ENCODE measurements around the gene KAZN.

DNA sequence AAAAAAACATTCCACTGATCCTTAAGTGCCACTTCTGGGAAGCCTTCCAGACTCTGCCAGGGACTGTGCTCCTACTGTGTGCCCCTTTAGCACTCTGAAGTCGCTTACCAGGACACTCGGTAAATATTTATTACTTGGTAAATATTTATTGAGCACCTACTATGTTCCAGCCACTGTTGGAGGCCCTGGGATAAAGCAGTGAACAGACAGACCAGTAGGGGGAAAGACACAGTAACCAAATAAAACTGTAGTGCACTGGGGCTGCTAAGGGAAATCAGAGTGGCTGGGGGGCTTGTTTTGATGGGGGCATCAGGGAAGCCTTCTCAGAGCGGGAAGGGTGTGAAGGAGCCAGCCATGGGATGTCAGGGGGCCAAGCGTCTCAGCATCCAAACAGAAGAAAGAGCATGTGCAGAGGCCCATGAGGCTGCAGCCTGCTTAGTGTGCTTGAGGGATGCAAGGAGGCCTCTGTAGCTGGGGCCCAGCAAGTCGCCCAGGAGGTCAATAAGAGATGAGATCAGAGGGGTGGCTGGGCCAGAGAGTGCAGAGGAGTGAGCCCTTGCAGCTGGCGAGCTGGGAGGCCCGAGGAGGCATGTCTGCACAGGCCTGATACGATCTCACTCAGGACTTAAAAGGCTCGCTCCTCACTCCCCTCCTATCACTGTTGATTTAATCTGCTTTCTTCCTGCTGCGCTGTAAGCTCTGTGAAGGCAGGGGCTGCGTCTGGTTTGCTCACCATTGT lies 28.6 kb downstream of the KAZN start:
- TF ChIP-seq, protein P1, sequence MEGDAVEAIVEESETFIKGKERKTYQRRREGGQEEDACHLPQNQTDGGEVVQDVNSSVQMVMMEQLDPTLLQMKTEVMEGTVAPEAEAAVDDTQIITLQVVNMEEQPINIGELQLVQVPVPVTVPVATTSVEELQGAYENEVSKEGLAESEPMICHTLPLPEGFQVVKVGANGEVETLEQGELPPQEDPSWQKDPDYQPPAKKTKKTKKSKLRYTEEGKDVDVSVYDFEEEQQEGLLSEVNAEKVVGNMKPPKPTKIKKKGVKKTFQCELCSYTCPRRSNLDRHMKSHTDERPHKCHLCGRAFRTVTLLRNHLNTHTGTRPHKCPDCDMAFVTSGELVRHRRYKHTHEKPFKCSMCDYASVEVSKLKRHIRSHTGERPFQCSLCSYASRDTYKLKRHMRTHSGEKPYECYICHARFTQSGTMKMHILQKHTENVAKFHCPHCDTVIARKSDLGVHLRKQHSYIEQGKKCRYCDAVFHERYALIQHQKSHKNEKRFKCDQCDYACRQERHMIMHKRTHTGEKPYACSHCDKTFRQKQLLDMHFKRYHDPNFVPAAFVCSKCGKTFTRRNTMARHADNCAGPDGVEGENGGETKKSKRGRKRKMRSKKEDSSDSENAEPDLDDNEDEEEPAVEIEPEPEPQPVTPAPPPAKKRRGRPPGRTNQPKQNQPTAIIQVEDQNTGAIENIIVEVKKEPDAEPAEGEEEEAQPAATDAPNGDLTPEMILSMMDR (IDR thresholded peaks at IDR 0.05; ENCODE audit: low read length): no peak
- no peak for TF ChIP-seq EZH2 (optimal IDR thresholded peaks at IDR 0.05; ENCODE audit: low read depth, low read length)

Data from MM.1S (cell line).